GM18498 (cell line): ENCODE measurements around the gene GPR37L1.

Source experiments
- ATAC-seq: cut with Tn5 transposase; IDR thresholded peaks from one replicate; pipeline ENCODE4 v1.9.1; 2021; ENCODE audit warnings: mild to moderate bottlenecking, moderate library complexity; ENCODE audit not compliant: unreplicated experiment

The GPR37L1 gene

GRCh38 chr1:202122639-202123335 lies at the start of gene GPR37L1:
Gene GPR37L1, plus strand, starts transcription at chr1:202122917. Its CDS starts 47 bp downstream, at chr1:202122964.
- no peak for ATAC-seq

GRCh38 chr1:202073206-202073605 lies 49.5 kb upstream of the GPR37L1 start:
- no peak for ATAC-seq

- no peak for ATAC-seq
Measured at GRCh38 chr1:202074985-202075384, 47.7 kb upstream of the GPR37L1 start.

- no peak for ATAC-seq
Measured at GRCh38 chr1:202075389-202075788, 47.3 kb upstream of the GPR37L1 start.

- ATAC-seq = no peak
Measured at GRCh38 chr1:202076050-202076511, 46.6 kb upstream of the GPR37L1 start.

GRCh38 chr1:202078241-202078640 lies 44.5 kb upstream of the GPR37L1 start:
- ATAC-seq = no peak

- ATAC-seq = no peak
Measured at GRCh38 chr1:202081992-202082391, 40.7 kb upstream of the GPR37L1 start.

GRCh38 chr1:202084791-202085681 lies 37.7 kb upstream of the GPR37L1 start:
- no peak for ATAC-seq

GRCh38 chr1:202085682-202086373 lies 36.9 kb upstream of the GPR37L1 start:
- no peak for ATAC-seq

GRCh38 chr1:202086579-202087350 lies 36.0 kb upstream of the GPR37L1 start:
- no peak for ATAC-seq

GRCh38 chr1:202088206-202088605 lies 34.5 kb upstream of the GPR37L1 start:
- no peak for ATAC-seq

GRCh38 chr1:202090994-202091393 lies 31.7 kb upstream of the GPR37L1 start:
- no peak for ATAC-seq

- ATAC-seq = no peak
Measured at GRCh38 chr1:202093858-202094257, 28.9 kb upstream of the GPR37L1 start.

GRCh38 chr1:202101184-202101583 lies 21.5 kb upstream of the GPR37L1 start:
- no peak for ATAC-seq

- ATAC-seq = no peak
Measured at GRCh38 chr1:202104073-202104472, 18.6 kb upstream of the GPR37L1 start.

- ATAC-seq = no peak
Measured at GRCh38 chr1:202105571-202106339, 17.0 kb upstream of the GPR37L1 start.

- ATAC-seq = no peak
Measured at GRCh38 chr1:202106340-202107254, 16.1 kb upstream of the GPR37L1 start.

GRCh38 chr1:202107321-202107761 lies 15.4 kb upstream of the GPR37L1 start:
- no peak for ATAC-seq
